HepG2 (cell line): ENCODE results near the gene QTRT2. TPM values are rescaled to one million over a fixed set of nuclear protein-coding genes. Genes with fewer than 3 reads are reported as not detected.

ENCODE experiments used
- ATAC-seq: fragments of 200-7000 bp; cut with Tn5 transposase; 3 replicates; pipeline ENCODE4 v1.9.1; 2020; ENCODE audit warnings: mild to moderate bottlenecking, moderate library complexity
- BruUV-seq: library from RNA; stranded (reverse); fragments of 400-500 nt; replicated peaks from 2 replicates; lab custom pipeline; 2021; lab: Mats Ljungman, UMichigan
- CTCF ChIA-PET: fragments of 300-600 bp; formaldehyde crosslinking; extraction: SDS; loops from one replicate; lab custom pipeline; 2021; ENCODE audit warnings: low total read pairs, inconsistent platforms, low intra/inter-chr PET ratio; lab: Yijun Ruan, JAX
- POLR2A ChIA-PET: fragments of 350-600 bp; sonication (Branson Sonifier 250); formaldehyde crosslinking; loops from one replicate; lab custom pipeline; 2020; ENCODE audit warnings: antibody characterized with exemption, inconsistent platforms; lab: Yijun Ruan, JAX
- DNase-seq: peaks from one replicate; pipeline ENCODE4 v3.0.0-alpha.2; 2015; ENCODE audit warnings: low spot score
- FAIRE-seq: peaks from 3 replicates; lab custom pipeline; 2011; peaks lifted over from hg19 to GRCh38; lab: Jason Lieb, UNC
- H2AFZ ChIP-seq: one replicate; pipeline ENCODE4 v1.6.1; 2011; ENCODE audit warnings: low read length, inconsistent platforms
- H3K27ac ChIP-seq: fragments of 300-600 bp; 3 replicates; pipeline ENCODE4 v1.8.0; 2011; ENCODE audit warnings: mixed run types, mild to moderate bottlenecking, mixed read lengths, low read length, inconsistent platforms; ENCODE audit not compliant: insufficient read depth; ENCODE audit errors: extremely low read length
- H3K27me3 ChIP-seq, 2 experiments: fragments of 200-600 bp in 1 of 2; 2 replicates in 1 of 2; 3 replicates in 1 of 2; pipeline versions ENCODE4 v1.6.0 to v1.8.0; 2011; ENCODE audit warnings: low read length in 2 of 2, mild to moderate bottlenecking in 2 of 2, moderate library complexity in 2 of 2, inconsistent platforms in 1 of 2; ENCODE audit not compliant: insufficient read depth in 2 of 2, control insufficient read depth in 1 of 2
- H3K36me3 ChIP-seq, 2 experiments: fragments of 200-600 bp in 1 of 2; replicated peaks in 1 of 2; 2 replicates in 1 of 2; 3 replicates in 1 of 2; pipeline versions ENCODE4 v1.5.1 to v1.8.0; 2011; ENCODE audit warnings: low read length in 2 of 2, inconsistent platforms in 1 of 2; ENCODE audit not compliant: insufficient read depth in 2 of 2, control insufficient read depth in 1 of 2
- H3K4me1 ChIP-seq: 2 replicates; pipeline ENCODE4 v1.5.1; 2012; ENCODE audit warnings: low read length, inconsistent platforms; ENCODE audit not compliant: insufficient read depth
- H3K4me2 ChIP-seq: 2 replicates; pipeline ENCODE4 v1.6.0; 2011; ENCODE audit warnings: low read depth, low read length, inconsistent platforms
- H3K4me3 ChIP-seq, 3 experiments: fragments of 200-600 bp in 1 of 3; sonication (generic), shearing (Covaris generic) in 1 of 3; replicated peaks in 1 of 3; 2 replicates each; pipeline ENCODE4 v1.5.1; 2011 to 2016; ENCODE audit warnings: low read length in 3 of 3, inconsistent platforms in 2 of 3, low read depth in 2 of 3, mild to moderate bottlenecking in 2 of 3, control low read depth in 1 of 3, mixed read lengths in 1 of 3; ENCODE audit not compliant: insufficient read depth in 1 of 3
- H3K79me2 ChIP-seq: one replicate; pipeline ENCODE4 v1.6.1; 2011; ENCODE audit warnings: low read length, inconsistent platforms; ENCODE audit not compliant: insufficient read depth
- H3K9ac ChIP-seq: 2 replicates; pipeline ENCODE4 v1.6.0; 2011; ENCODE audit warnings: mild to moderate bottlenecking, low read depth, low read length, inconsistent platforms; ENCODE audit not compliant: insufficient read depth
- H3K9me3 ChIP-seq: 2 replicates; pipeline ENCODE4 v1.5.1; 2012; ENCODE audit warnings: mild to moderate bottlenecking, low read length
- H4K20me1 ChIP-seq: 2 replicates; pipeline ENCODE4 v1.6.0; 2011; ENCODE audit warnings: inconsistent platforms, mild to moderate bottlenecking, low read length, moderate library complexity; ENCODE audit not compliant: insufficient read depth
- CREB1 ChIP-seq, 2 experiments: fragments of 450-650 bp in 1 of 2; IDR thresholded peaks; 2 replicates each; pipeline ENCODE4 v1.6.1; 2016 to 2017; ENCODE audit warnings: control low read depth in 1 of 2, mild to moderate bottlenecking in 1 of 2, missing compliant biosample characterization in 1 of 2, missing genetic modification characterization in 1 of 2
- GATAD1 ChIP-seq: IDR thresholded peaks from 2 replicates; pipeline ENCODE4 v1.6.1; 2016; ENCODE audit warnings: missing genetic modification reagents, missing compliant biosample characterization
- ZHX2 ChIP-seq, 2 experiments: sonication (generic) in 1 of 2; formaldehyde crosslinking in 1 of 2; IDR thresholded peaks; 2 replicates each; pipeline versions ENCODE4 v1.6.1 to v1.9.0; 2014 to 2022; ENCODE audit warnings: antibody characterized with exemption in 1 of 2, borderline replicate concordance in 1 of 2, inconsistent platforms in 1 of 2, low read depth in 1 of 2, missing genetic modification reagents in 1 of 2
- ZNF260 ChIP-seq: sonication (generic); formaldehyde crosslinking; IDR thresholded peaks from 2 replicates; pipeline ENCODE4 v1.4.0; 2020; ENCODE audit warnings: missing genetic modification reagents, low read depth, mild to moderate bottlenecking, borderline replicate concordance
- WGBS: methylation state at CpG from one replicate; pipeline ENCODE4 v1.1.6; 2017; ENCODE audit warnings: low lambda C conversion rate; 5-methylcytosine and 5-hydroxymethylcytosine counted together
- in situ Hi-C: cut with HindIII; loops from 2 replicates; pipeline ENCODE4 v1.10.0; 2017; ENCODE audit warnings: low pct_unique_long_range_greater_than_20kb; ENCODE audit not compliant: extremely low pct_ligation_motif_present
- intact Hi-C: fragments of 100-400 bp; cut with micrococcal nuclease; formaldehyde crosslinking; loops from one replicate; pipeline ENCODE4 v1.10.0; 2022; ENCODE audit not compliant: unreplicated experiment
- polyA plus RNA-seq, 8 experiments: library from polyadenylated mRNA; depleted of rRNA in 3 of 8; stranded (reverse) in 7 of 8; unstranded in 1 of 8; fragments of >200 nt; fragmentation: Illumina TruSeq in 4 of 8; extraction: Trizol in 4 of 8; gene quantifications; 2 replicates each; pipeline versions ENCODE4 v1.2.1 to v1.2.3, GENCODE V29; 2011 to 2016; ENCODE audit warnings: low read depth in 4 of 8, missing spikeins in 1 of 8, mixed read lengths in 1 of 8; ENCODE audit not compliant: insufficient read depth in 1 of 8
- total RNA-seq, 5 experiments: library from RNA; depleted of rRNA; stranded (reverse); fragments of >200 nt; fragmentation: Illumina TruSeq; extraction: Trizol; gene quantifications; 2 replicates each; pipeline ENCODE4 v1.2.3, GENCODE V29; 2016; ENCODE audit warnings: low read depth in 1 of 5

The QTRT2 gene
- total and polyA plus RNA-seq, 2 of the 13 experiments (the other 11 are each of a cell fraction or from before 2014, with no cell fraction given): 7.1 to 33.4 TPM

- TF ChIP-seq ZHX2 (IDR thresholded peaks at IDR 0.05; ENCODE audit: low read depth): no peak
- TF ChIP-seq ZHX2 (CRISPR knock-in tag; IDR thresholded peaks at IDR 0.05; ENCODE audit: borderline replicate concordance): no peak
- no peak for TF ChIP-seq ZNF260
- TF ChIP-seq CREB1 (IDR thresholded peaks at IDR 0.05): no peak
- TF ChIP-seq CREB1 (CRISPR knock-in tag; IDR thresholded peaks at IDR 0.05): no peak
- no peak for TF ChIP-seq GATAD1 (CRISPR knock-in tag)
- Histone ChIP-seq H3K4me1 (no peaks in the 10 kb centered on the region), H3K9me3 (no peaks in the 10 kb centered on the region), H3K27ac (no peak overlapping the region), H3K4me2 (no peak overlapping the region), H4K20me1 (no peaks in the 10 kb centered on the region), H3K9ac (no peak overlapping the region), H3K27me3 (peaks cover 0 to 4% of the 10 kb centered on the region in 2 experiments; a peak in 2 of 5 replicates), H2AFZ (no peak overlapping the region), H3K4me3 (no peak overlapping the region), H3K79me2 (no peaks in the 10 kb centered on the region), H3K36me3 (no peaks in the 10 kb centered on the region)
- intact Hi-C loops (no loop called here), in situ Hi-C loops (no loop called here)
- WGBS: 10% methylated on average over 3 of the region's 3 CpGs
- BruUV-seq: no TSS peak
- ChIA-PET CTCF (no interaction called here), POLR2A (no interaction called here)
- no peak for DNase-seq
- no peak for FAIRE-seq
- ATAC-seq: no peak
Measured at GRCh38 chr3:114120211-114120610, 63.7 kb downstream of the QTRT2 start.
